ENCODE data around the gene TUG1.

DNA sequence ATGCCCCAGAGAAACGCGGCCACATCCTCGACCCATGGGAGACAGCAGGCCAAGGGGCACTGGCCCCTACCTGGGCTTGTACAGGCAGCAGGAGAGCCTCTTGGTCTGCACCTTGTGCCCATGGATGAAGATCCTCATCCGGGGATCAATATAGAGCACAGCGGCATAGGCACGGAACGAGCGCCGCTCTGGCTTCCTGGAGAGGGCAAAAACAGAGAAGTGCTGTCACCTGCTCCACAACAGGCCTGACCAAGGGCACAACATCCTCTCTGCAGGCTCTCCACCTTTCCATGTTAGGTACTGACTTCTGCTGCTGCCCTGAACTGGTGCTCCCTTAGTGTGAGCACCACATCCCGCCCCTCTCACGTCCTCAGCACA, 27.7 kb upstream of the TUG1 start:
- TF ChIP-seq, protein P1, sequence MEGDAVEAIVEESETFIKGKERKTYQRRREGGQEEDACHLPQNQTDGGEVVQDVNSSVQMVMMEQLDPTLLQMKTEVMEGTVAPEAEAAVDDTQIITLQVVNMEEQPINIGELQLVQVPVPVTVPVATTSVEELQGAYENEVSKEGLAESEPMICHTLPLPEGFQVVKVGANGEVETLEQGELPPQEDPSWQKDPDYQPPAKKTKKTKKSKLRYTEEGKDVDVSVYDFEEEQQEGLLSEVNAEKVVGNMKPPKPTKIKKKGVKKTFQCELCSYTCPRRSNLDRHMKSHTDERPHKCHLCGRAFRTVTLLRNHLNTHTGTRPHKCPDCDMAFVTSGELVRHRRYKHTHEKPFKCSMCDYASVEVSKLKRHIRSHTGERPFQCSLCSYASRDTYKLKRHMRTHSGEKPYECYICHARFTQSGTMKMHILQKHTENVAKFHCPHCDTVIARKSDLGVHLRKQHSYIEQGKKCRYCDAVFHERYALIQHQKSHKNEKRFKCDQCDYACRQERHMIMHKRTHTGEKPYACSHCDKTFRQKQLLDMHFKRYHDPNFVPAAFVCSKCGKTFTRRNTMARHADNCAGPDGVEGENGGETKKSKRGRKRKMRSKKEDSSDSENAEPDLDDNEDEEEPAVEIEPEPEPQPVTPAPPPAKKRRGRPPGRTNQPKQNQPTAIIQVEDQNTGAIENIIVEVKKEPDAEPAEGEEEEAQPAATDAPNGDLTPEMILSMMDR (IDR thresholded peaks at IDR 0.05), result no peak
- TF ChIP-seq POLR2A (IDR thresholded peaks at IDR 0.05), result no peak
